ENCODE measurements around the gene MAP3K10. TPM values are rescaled to one million over a fixed set of nuclear protein-coding genes. Genes with fewer than 3 reads are reported as not detected.

MAP3K10 gene
- total and polyA plus RNA-seq, 12 donors, result 2.4 to 78.3 (median 18.2) TPM

GRCh38 chr19:40174092-40174491, 17.1 kb upstream of the MAP3K10 start:
- no peaks in the 10 kb centered on the region for H3K9me3 ChIP-seq (replicated peaks in 1 of 3)
- intact Hi-C loops (cut with DNase I), result no loop called here
- TF ChIP-seq CTCF (IDR thresholded peaks at IDR 0.05) (no peak), POLR2A (IDR thresholded peaks at IDR 0.05) (no peak)
- no peak for DNase-seq
- 72 to 76% (median 76%) methylated on average over 4 of the region's 4 CpGs for WGBS, 4 donors
- no peak overlapping the region for H3K27ac ChIP-seq
- H3K4me1 ChIP-seq (replicated peaks in 1 of 2), result no peaks in the 10 kb centered on the region
- H3K36me3 ChIP-seq (replicated peaks in 1 of 2), result no peaks in the 10 kb centered on the region
- no peak overlapping the region for H3K4me3 ChIP-seq
- no peaks in the 10 kb centered on the region for H3K27me3 ChIP-seq

DNA sequence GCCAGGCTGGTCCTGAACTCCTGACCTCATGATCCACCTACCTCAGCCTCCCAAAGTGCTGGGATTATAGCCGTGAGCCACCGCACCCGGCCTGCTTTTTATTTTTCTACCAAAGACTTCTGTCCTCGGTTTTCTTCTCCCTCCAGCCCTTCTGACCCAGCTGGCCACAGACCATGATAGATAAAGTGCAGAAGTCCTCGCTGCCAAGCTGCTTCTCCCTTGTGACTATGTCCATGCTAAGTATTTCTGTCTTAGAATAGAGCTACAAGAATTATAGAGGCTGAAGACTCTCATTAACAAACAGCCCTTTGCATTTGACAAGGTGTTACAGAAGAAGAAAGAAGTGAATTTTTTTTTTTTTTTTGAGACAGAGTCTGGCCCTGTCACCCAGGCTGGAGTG, 15.4 kb upstream of the MAP3K10 start:
- H3K9me3 ChIP-seq (replicated peaks in 1 of 3), result no peaks in the 10 kb centered on the region
- no peak overlapping the region for H3K27ac ChIP-seq
- no peak overlapping the region for H3K4me3 ChIP-seq
- WGBS, 4 donors, result 60 to 74% (median 69%) methylated on average over 5 of the region's 5 CpGs
- TF ChIP-seq CTCF (IDR thresholded peaks at IDR 0.05) (no peak), POLR2A (IDR thresholded peaks at IDR 0.05) (no peak)
- H3K27me3 ChIP-seq, result no peaks in the 10 kb centered on the region
- no peaks in the 10 kb centered on the region for H3K36me3 ChIP-seq (replicated peaks in 1 of 2)
- no peak for DNase-seq
- intact Hi-C loops (cut with DNase I), result no loop called here
- no peaks in the 10 kb centered on the region for H3K4me1 ChIP-seq (replicated peaks in 1 of 2)

- intact Hi-C loops (cut with DNase I), result no loop called here
- WGBS, 4 donors, result 68 to 87% (median 84%) methylated on average over 5 of the region's 5 CpGs
Measured at GRCh38 chr19:40177286-40178070, 13.7 kb upstream of the MAP3K10 start.

GRCh38 chr19:40178756-40179155, 12.5 kb upstream of the MAP3K10 start:
- H3K36me3 ChIP-seq (replicated peaks in 1 of 2), result no peaks in the 10 kb centered on the region

More at GRCh38 chr19:40177286-40178070, 13.7 kb upstream of the MAP3K10 start:
- no peak for TF ChIP-seq POLR2A (IDR thresholded peaks at IDR 0.05)
- TF ChIP-seq CTCF (IDR thresholded peaks at IDR 0.05), result no peak
- no peak overlapping the region for H3K4me3 ChIP-seq
- H3K9me3 ChIP-seq (replicated peaks in 1 of 3), result no peaks in the 10 kb centered on the region
- H3K36me3 ChIP-seq (replicated peaks in 1 of 2), result no peaks in the 10 kb centered on the region
- no peaks in the 10 kb centered on the region for H3K4me1 ChIP-seq (replicated peaks in 1 of 2)
- no peak overlapping the region for H3K27ac ChIP-seq
- DNase-seq, result no peak
- H3K27me3 ChIP-seq, result no peaks in the 10 kb centered on the region

More at GRCh38 chr19:40178756-40179155, 12.5 kb upstream of the MAP3K10 start:
- TF ChIP-seq POLR2A (IDR thresholded peaks at IDR 0.05), result no peak
- TF ChIP-seq CTCF (IDR thresholded peaks at IDR 0.05), result no peak
- intact Hi-C loops (cut with DNase I), result no loop called here
- no peaks in the 10 kb centered on the region for H3K27me3 ChIP-seq
- DNase-seq, result no peak
- 59 to 88% (median 79%) methylated on average over 4 of the region's 4 CpGs for WGBS, 4 donors
- H3K4me1 ChIP-seq (replicated peaks in 1 of 2), result no peaks in the 10 kb centered on the region
- no peak overlapping the region for H3K4me3 ChIP-seq
- no peaks in the 10 kb centered on the region for H3K9me3 ChIP-seq (replicated peaks in 1 of 3)
- H3K27ac ChIP-seq, result no peak overlapping the region

Data from adrenal gland (tissue), 12 donors.